Measurements from ENCODE around the gene HAO1.
A peak's percentile ranks its signal among the peaks of the same experiment; 100 is the strongest.
"Not testable (repeated sequence)": the region's sequence is repeated elsewhere in the genome, so short reads cannot be mapped to it uniquely, and the experiment has no call there.

The HAO1 gene

GRCh38 chr20:7940341-7940740 is at the start of gene HAO1:
HAO1 (minus strand) TSS chr20:7940458; CDS start chr20:7940422, 36 bp downstream.
- DNase-seq = no peak
- in situ Hi-C loops (cut with HindIII; ENCODE audit: low pct_ligation_motif_present, low pct_unique_long_range_greater_than_20kb, low sequenced_read_pairs) = no loop called here

DNA sequence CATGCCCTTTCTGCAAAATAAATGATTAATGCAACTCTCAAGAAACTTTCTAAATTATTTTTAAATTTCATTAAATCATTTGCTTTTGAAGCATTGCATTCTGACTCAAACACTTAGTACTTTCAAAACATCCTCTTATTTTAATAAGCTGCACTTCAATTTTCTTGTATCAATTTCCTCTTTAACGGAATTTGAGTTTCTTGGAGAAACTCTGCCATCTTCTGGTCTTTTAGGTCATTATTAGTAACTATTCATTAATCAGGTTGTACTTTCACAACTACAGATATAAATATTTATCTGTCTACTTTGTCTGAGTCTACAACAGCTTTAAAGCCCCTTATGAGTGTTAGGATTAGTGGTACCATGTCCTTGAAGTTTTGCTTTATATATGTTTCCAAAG is 49.1 kb upstream of the HAO1 start:
- no peak for DNase-seq
- in situ Hi-C loops (cut with HindIII; ENCODE audit: low pct_ligation_motif_present, low pct_unique_long_range_greater_than_20kb, low sequenced_read_pairs) = no loop called here

DNA sequence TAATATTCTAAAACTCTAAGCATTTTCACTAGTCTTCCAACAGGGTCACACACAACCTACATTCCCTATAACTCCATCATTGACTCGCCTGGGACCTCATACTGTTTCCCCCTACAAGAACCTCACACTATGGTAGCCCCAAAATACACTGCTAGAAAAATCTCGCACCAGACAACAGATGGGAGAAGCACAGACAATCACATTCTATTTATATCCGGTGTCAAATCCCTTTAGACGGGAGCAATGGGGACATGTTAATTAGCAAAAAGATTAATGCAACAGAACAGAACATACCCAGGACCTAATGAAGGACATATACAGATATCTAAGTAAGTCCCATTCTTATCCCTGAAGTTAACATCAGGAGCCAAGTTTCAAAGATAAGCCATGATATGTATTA is 45.7 kb upstream of the HAO1 start:
- no peak for DNase-seq
- in situ Hi-C loops (cut with HindIII; ENCODE audit: low pct_ligation_motif_present, low pct_unique_long_range_greater_than_20kb, low sequenced_read_pairs) = no loop called here

DNA sequence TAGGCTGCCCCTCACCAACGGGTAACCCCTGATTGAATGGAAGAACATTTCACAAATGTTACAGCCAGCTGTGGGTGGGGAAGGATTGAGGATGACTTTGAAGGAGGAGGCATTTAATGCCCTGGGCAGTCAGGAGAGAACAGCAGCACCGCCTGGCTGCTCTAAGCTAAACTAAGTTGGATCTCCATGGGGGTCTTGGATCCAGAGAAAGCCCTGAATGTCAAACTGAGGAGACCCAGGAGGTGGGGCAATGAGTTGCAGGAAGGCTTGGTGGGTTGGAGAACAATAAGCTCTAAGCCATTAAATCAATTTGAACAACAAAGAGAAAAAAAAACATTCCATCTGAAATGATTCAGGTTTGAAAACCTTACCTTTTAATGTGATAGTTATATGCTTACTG is 43.9 kb upstream of the HAO1 start:
- in situ Hi-C loops (cut with HindIII; ENCODE audit: low pct_ligation_motif_present, low pct_unique_long_range_greater_than_20kb, low sequenced_read_pairs) = no loop called here
- DNase-seq = no peak

DNA sequence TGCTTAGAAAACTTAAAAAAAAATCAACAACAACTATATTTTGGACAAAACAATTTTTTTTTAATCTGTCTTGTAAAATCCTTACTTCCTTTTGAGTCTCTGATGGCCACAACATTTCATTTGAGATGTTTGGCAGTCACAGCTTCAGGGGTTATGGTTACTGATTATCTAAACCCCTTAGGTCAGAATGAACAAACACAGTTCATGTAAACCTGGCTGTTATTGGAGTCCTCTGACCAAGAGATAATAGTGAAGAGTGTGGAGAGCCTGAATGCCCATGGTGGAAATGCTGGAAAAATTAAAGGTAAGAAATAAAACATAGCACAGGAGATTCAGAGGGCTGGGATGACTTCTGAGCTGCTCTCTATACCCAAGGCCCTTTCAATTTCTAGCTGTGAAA is 41.1 kb upstream of the HAO1 start:
- in situ Hi-C loops (cut with HindIII; ENCODE audit: low pct_ligation_motif_present, low pct_unique_long_range_greater_than_20kb, low sequenced_read_pairs) = no loop called here
- no peak for DNase-seq

DNA sequence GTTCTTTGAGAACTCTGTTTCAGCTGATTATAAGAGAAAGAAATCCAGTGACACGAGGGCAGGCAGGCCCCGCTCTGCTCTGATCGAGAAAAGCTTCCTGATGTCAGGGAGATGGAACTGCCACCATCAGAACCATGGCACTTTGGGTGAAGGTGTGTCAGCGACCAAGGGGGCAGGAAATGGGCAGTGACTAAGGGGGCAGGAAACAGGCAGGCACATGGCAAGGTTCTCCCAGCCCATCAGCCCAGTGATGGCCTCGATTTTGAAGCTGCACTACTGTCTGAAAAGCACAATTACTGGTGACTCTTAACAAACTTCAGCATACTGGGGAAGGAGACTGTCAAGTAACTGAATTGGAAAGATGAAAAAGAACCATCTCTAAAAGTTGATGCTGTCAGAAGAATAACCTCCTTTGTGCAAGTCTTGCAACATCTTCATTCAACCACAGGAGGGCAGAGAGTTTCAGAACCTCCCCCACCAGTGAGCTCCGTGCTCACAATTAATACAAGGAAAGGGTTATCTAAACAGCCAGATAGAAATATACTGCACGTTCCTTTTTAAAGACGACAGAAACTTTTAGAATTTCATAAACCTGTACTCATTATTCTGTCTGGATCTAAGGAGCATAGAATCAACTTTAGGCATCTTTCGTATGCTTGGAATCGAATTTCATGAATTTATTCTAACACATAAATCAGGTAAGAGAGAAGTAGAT is 40.2 kb upstream of the HAO1 start:
- in situ Hi-C loops (cut with HindIII; ENCODE audit: low pct_ligation_motif_present, low pct_unique_long_range_greater_than_20kb, low sequenced_read_pairs) = no loop called here
- peak; percentile 22 for DNase-seq

DNA sequence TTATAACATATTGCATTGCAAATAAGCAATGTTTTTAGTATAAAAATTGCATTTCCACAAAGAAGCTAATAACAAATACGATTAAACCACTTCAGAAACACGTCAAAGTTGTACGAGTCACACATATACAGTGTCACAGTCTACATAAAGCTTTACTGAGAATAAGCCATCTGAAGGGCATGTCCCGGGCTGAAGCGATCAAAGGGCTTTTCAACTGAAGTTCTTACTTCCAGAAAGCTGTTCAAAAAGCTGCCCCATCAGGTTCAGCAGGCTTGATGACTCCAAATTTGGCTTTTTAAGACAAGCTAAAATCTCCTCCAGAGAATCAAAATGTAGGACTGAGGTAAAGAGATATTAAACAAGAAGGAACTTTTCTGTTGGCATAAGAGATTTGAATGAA is 37.5 kb upstream of the HAO1 start:
- no peak for DNase-seq
- in situ Hi-C loops (cut with HindIII; ENCODE audit: low pct_ligation_motif_present, low pct_unique_long_range_greater_than_20kb, low sequenced_read_pairs) = no loop called here

DNA sequence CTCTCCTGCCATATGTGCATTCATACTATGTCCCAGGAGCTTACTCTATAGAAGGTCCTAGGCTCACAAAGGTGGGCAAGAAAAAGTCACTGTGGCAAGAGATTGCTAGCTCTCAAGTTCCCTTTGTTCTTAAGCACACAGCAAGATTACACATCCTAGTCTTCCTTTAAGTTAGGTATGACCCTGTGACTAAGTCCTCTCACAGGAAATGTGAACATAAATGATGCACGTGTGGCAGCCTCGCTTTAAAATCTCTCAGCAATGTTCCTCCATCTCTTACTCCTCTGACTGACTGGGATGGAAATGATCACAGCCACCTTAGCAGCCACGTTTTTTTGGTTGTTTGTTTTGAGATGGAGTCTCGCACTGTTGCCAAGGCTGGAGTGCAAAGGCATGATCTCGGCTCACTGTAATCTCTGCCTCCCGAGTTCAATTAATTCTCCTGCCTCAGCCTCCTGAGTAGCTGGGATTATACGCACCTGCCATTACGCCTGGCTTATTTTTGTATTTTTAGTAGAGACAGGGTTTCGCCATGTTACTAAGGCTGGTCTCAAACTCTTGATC is 35.7 kb upstream of the HAO1 start:
- DNase-seq = no peak
- in situ Hi-C loops (cut with HindIII; ENCODE audit: low pct_ligation_motif_present, low pct_unique_long_range_greater_than_20kb, low sequenced_read_pairs) = no loop called here

- DNase-seq = no peak
- in situ Hi-C loops (cut with HindIII; ENCODE audit: low pct_ligation_motif_present, low pct_unique_long_range_greater_than_20kb, low sequenced_read_pairs) = no loop called here
Observed at GRCh38 chr20:7974785-7975435, 34.7 kb upstream of the HAO1 start.

- in situ Hi-C loops (cut with HindIII; ENCODE audit: low pct_ligation_motif_present, low pct_unique_long_range_greater_than_20kb, low sequenced_read_pairs) = no loop called here
- no peak for DNase-seq
Observed at GRCh38 chr20:7971536-7972280, 31.4 kb upstream of the HAO1 start.

DNA sequence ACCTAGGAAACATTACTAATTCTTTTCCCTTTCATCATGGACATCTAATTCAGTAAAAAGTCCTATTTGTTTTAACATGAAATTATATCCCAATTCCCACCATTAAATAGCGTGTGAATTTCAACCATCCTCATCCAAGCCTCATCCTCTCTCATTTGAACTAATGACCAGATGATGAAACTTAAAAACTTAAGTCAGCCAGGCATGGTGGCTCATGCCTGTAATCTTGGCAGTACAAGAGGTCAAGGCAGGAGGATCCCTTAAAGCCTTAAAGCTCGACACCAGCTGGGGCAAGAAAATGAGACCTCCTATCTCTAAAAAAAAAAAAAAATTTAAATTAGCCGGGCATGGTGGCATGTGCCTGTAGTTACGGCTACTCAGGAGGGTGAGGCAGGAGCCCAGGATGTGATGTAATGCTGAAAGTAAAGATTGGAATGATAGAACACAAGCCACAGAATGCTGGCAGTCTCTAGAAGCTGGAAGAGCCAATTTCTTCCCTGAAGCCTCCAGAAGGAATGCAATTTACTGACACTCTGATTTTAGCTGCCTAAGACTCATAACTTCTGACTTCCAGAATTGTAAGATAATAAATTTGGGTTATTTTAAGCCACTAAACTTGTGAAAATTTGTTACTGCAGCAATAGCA is 27.1 kb upstream of the HAO1 start:
- no peak for DNase-seq
- in situ Hi-C loops (cut with HindIII; ENCODE audit: low pct_ligation_motif_present, low pct_unique_long_range_greater_than_20kb, low sequenced_read_pairs) = no loop called here

DNA sequence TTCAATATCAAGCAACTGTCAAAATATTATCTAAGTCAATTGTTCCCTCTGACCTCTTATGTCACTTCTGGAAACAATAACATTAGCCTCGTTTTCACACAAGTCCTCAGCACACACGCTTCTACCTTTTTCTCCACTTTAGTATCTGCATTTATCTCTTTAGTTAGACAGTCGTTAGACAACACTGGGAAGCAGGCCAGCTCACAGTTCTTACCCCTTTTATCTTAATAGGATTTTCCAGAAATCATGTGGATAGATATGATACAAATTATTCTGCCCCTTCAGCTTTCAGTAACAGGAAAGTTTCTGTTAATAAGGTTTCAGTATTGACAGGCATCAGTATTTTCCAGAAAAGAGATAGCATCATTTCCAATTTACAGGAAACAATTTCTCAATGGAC is 25.9 kb upstream of the HAO1 start:
- DNase-seq = no peak
- in situ Hi-C loops (cut with HindIII; ENCODE audit: low pct_ligation_motif_present, low pct_unique_long_range_greater_than_20kb, low sequenced_read_pairs) = no loop called here

- in situ Hi-C loops (cut with HindIII; ENCODE audit: low pct_ligation_motif_present, low pct_unique_long_range_greater_than_20kb, low sequenced_read_pairs) = no loop called here
- no peak for DNase-seq
Observed at GRCh38 chr20:7959484-7959883, 19.2 kb upstream of the HAO1 start.

- in situ Hi-C loops (cut with HindIII; ENCODE audit: low pct_ligation_motif_present, low pct_unique_long_range_greater_than_20kb, low sequenced_read_pairs); DNase-seq: not testable (repeated sequence)
Observed at GRCh38 chr20:7956561-7956960, 16.3 kb upstream of the HAO1 start.

DNA sequence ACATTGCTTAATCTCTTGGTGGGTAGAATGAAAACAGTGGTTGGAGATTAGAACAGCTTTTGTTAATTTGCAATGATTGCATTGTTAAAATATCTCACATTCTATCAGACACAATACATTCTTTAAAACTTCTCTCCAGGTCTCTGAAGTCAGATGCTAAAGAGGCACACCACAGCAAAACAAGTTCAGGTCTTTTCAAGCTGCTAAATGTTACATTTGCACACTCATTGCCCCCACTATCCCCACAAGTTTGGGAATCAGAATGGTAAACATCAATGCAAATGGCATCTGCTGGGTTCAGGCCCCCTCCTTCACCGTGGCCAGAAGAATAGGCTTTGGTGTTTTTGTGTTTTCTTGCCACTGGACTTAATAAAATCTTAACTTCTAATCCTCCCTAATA is 10.1 kb upstream of the HAO1 start:
- in situ Hi-C loops (cut with HindIII; ENCODE audit: low pct_ligation_motif_present, low pct_unique_long_range_greater_than_20kb, low sequenced_read_pairs) = no loop called here
- no peak for DNase-seq

DNA sequence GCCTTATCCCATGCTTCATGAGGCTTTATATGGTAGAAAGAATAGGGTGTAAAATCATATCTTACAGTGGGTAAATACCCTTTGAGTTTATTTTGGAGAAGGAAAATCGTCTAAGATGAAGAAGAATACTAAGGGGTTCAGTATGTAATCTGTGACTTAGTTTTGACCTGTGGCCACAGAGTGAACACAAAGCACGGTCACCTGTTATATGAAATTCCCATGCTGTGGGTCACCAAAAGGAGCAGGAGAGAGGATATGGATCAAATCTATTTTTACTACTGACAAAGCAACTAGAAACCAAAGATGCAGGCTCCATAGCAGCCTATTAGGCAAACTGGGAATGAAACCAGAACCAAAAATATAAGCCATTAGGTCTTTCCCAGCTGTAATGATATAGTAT is 3.6 kb upstream of the HAO1 start:
- in situ Hi-C loops (cut with HindIII; ENCODE audit: low pct_ligation_motif_present, low pct_unique_long_range_greater_than_20kb, low sequenced_read_pairs) = no loop called here
- no peak for DNase-seq

GRCh38 chr20:7939663-7940062 is 595 bp downstream of the HAO1 start:
- in situ Hi-C loops (cut with HindIII; ENCODE audit: low pct_ligation_motif_present, low pct_unique_long_range_greater_than_20kb, low sequenced_read_pairs) = no loop called here

GRCh38 chr20:7938058-7938457 is 2.2 kb downstream of the HAO1 start:
- in situ Hi-C loops (cut with HindIII; ENCODE audit: low pct_ligation_motif_present, low pct_unique_long_range_greater_than_20kb, low sequenced_read_pairs) = no loop called here
- DNase-seq = no peak

More at GRCh38 chr20:7939663-7940062, 595 bp downstream of the HAO1 start:
- DNase-seq = no peak

- in situ Hi-C loops (cut with HindIII; ENCODE audit: low pct_ligation_motif_present, low pct_unique_long_range_greater_than_20kb, low sequenced_read_pairs) = no loop called here
- no peak for DNase-seq
Observed at GRCh38 chr20:7937328-7937727, 2.9 kb downstream of the HAO1 start.
